Astrocyte (in vitro differentiated cells and primary cell): ENCODE data around the gene MRPL28.

ENCODE experiments used
- EZH2 ChIP-seq: IDR thresholded peaks from 2 replicates; pipeline ENCODE4 v1.6.1; 2012; ENCODE audit warnings: mild to moderate bottlenecking, low read length, inconsistent platforms; ENCODE audit not compliant: insufficient read depth
- TF ChIP-seq, protein P1 (sequence below): IDR thresholded peaks from 2 replicates; pipeline ENCODE4 v1.5.1; 2011; ENCODE audit warnings: low read depth, mild to moderate bottlenecking, inconsistent platforms, low read length, moderate library complexity; ENCODE audit not compliant: insufficient read depth

- TF ChIP-seq, protein P1, sequence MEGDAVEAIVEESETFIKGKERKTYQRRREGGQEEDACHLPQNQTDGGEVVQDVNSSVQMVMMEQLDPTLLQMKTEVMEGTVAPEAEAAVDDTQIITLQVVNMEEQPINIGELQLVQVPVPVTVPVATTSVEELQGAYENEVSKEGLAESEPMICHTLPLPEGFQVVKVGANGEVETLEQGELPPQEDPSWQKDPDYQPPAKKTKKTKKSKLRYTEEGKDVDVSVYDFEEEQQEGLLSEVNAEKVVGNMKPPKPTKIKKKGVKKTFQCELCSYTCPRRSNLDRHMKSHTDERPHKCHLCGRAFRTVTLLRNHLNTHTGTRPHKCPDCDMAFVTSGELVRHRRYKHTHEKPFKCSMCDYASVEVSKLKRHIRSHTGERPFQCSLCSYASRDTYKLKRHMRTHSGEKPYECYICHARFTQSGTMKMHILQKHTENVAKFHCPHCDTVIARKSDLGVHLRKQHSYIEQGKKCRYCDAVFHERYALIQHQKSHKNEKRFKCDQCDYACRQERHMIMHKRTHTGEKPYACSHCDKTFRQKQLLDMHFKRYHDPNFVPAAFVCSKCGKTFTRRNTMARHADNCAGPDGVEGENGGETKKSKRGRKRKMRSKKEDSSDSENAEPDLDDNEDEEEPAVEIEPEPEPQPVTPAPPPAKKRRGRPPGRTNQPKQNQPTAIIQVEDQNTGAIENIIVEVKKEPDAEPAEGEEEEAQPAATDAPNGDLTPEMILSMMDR: no peak
- no peak for TF ChIP-seq EZH2
Observed at GRCh38 chr16:317583-317982, 52.8 kb downstream of the MRPL28 start.
